ENCODE measurements around the gene SPOPL.
"Not testable (repeated sequence)": the region's sequence is repeated elsewhere in the genome, so short reads cannot be mapped to it uniquely, and the experiment has no call there.

SPOPL gene

DNA sequence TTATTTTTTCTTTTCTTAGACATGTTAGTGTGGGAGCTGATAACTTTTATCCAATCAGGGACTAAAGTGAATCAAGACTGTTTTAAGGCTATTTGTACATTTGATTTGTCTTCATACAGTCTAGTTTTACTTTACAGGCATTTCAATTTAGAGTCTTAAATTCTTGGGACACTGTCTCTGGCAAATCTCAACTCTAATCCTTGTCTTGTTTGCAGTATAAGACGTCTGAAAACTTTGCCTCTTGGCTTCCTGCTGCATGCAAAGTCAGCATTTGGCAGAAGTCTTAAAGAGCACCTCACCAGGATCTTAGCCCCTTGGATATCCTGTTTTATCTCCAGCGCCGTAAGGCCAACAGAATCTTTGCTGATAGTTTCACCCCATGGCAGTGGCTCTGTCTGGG, 30.3 kb downstream of the SPOPL start:
- peak; percentile 22 for DNase-seq
- Histone ChIP-seq H3K27me3 (no peaks in the 10 kb centered on the region), H3K9me3 (no peaks in the 10 kb centered on the region), H3K4me1 (peaks cover 7% of the 10 kb centered on the region), H3K36me3 (no peaks in the 10 kb centered on the region), H3K4me3 (ENCODE audit: low read depth, low read length) (peak overlapping the region; percentile 20)
- TF ChIP-seq CTCF (IDR thresholded peaks at IDR 0.05; ENCODE audit: low read depth, low read length), result no peak

- no peaks in the 10 kb centered on the region for H3K27me3 ChIP-seq
- no peaks in the 10 kb centered on the region for H3K9me3 ChIP-seq
- H3K4me3 ChIP-seq (ENCODE audit: low read depth, low read length), result no peak overlapping the region
- no peak for TF ChIP-seq CTCF (IDR thresholded peaks at IDR 0.05; ENCODE audit: low read depth, low read length)
- no peaks in the 10 kb centered on the region; the same call in 1 of the 2 replicates for H3K36me3 ChIP-seq
- H3K4me1 ChIP-seq, result peaks cover 9% of the 10 kb centered on the region
- DNase-seq, result no peak
Measured at GRCh38 chr2:138534791-138535190, 33.2 kb downstream of the SPOPL start.

DNA sequence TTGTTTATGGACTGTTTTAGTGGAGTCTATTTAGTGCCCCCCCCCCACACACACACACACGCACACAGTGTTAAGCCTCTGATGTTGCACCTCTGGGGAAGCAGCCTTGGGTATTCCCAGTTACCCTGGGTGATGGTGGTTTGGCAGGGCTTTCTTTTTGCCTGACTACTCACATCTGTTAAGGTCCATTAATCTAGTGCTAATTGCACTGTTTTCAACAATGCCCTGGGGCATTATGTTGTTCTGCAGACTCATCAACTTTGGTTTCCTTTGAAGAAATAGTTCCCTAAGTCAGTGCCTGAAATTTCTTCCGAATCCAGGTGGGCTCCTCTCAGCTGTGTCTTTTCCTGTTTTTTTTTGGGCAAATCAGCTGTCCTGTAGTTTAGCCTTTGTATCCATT, 34.7 kb downstream of the SPOPL start:
- H3K4me1 ChIP-seq, result peaks cover 9% of the 10 kb centered on the region
- no peak for TF ChIP-seq CTCF (IDR thresholded peaks at IDR 0.05; ENCODE audit: low read depth, low read length)
- peak; percentile 47 for DNase-seq
- H3K36me3 ChIP-seq, result no peaks in the 10 kb centered on the region; the same call in 1 of the 2 replicates
- no peak overlapping the region for H3K4me3 ChIP-seq (ENCODE audit: low read depth, low read length)
- H3K27me3 ChIP-seq, result no peaks in the 10 kb centered on the region
- H3K9me3 ChIP-seq, result no peaks in the 10 kb centered on the region

GRCh38 chr2:138536740-138537139, 35.2 kb downstream of the SPOPL start:
- no peak for TF ChIP-seq CTCF (IDR thresholded peaks at IDR 0.05; ENCODE audit: low read depth, low read length)
- DNase-seq, result no peak

DNA sequence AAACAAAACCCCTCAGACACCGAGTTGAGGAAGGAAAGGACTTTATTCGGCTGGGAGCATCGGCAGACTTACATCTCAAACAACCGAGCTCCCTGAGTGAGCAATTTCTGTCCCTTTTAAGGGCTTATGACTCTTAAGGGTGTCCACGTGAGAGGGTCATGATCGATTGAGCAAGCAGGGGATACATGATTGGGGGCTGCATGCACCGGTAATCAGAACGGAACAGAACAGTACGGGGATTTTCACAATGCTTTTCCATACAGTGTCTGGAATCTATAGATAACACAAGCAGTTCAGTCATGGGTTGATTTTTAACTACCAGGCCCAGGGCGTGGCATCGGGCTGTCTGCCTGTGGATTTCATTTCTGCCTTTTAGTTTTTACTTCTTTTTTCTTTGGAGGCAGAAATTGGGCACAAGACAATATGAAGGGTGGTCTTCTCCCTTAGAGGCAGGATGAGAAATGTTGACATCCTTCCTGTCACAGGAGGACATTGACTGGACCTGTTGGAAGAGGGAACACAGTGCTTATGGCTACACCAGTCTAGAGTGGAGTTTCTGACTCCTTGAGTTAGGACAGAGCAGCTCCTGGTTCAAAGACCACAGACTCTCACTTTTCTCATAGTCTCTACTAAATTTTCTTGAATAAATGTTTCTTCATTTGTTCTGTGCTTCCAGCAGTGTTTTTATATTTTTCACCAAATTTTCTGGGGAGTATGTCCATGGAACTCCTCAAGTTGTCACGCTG, 35.8 kb downstream of the SPOPL start:
- DNase-seq, result no peak
- TF ChIP-seq CTCF (IDR thresholded peaks at IDR 0.05; ENCODE audit: low read depth, low read length), result no peak
- no peaks in the 10 kb centered on the region for H3K9me3 ChIP-seq

More at GRCh38 chr2:138536740-138537139, 35.2 kb downstream of the SPOPL start:
- H3K27me3 ChIP-seq, result no peaks in the 10 kb centered on the region
- peaks cover 9% of the 10 kb centered on the region for H3K4me1 ChIP-seq
- H3K9me3 ChIP-seq, result no peaks in the 10 kb centered on the region
- H3K4me3 ChIP-seq (ENCODE audit: low read depth, low read length), result no peak overlapping the region
- H3K36me3 ChIP-seq, result no peaks in the 10 kb centered on the region; the same call in 1 of the 2 replicates

DNA sequence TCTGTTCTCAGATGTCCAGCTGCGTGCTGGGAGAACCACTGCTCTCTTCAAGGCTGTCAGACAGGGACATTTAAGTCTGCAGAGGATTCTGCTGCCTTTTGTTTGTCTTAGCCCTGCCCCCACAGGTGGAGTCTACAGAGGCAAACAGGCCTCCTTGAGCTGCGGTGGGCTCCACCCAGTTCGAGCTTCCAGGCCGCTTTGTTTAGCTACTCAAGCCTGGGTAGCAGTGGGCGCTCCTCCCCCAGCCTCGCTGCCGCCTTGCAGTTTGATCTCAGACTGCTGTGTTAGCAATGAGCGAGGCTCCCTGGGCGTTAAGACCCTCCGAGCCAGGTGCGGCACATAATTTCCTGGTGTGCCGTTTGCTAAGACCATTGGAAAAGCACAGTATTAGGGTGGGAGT, 42.6 kb downstream of the SPOPL start:
- H3K9me3 ChIP-seq; H3K4me1 ChIP-seq; H3K36me3 ChIP-seq; H3K4me3 ChIP-seq (ENCODE audit: low read depth, low read length); H3K27me3 ChIP-seq; DNase-seq: not testable (repeated sequence)

More for the DNA sequence above, 35.8 kb downstream of the SPOPL start:
- Histone ChIP-seq H3K4me1 (peaks cover 9% of the 10 kb centered on the region), H3K4me3 (ENCODE audit: low read depth, low read length) (no peak overlapping the region), H3K27me3 (no peaks in the 10 kb centered on the region), H3K36me3 (no peaks in the 10 kb centered on the region; the same call in 1 of the 2 replicates)

Measured in BE2C (cell line).